Activated CD4-positive, alpha-beta memory T cell treated with anti-CD3 and anti-CD28 coated beads for 36 hours (primary cell): ENCODE measurements around the gene CIC. TPM values are rescaled to one million over a fixed set of nuclear protein-coding genes. Genes with fewer than 3 reads are reported as not detected.
"Not testable (repeated sequence)": the region's sequence is repeated elsewhere in the genome, so short reads cannot be mapped to it uniquely, and the experiment has no call there.

Experiments
- CTCF ChIA-PET: fragments of 350-600 bp; sonication (Branson Sonifier 250); formaldehyde crosslinking; loops from one replicate; lab custom pipeline; 2021; ENCODE audit warnings: antibody characterized with exemption, inconsistent platforms; lab: Charles Lee
- POLR2A ChIA-PET: fragments of 350-600 bp; sonication (Branson Sonifier 250); formaldehyde crosslinking; loops from one replicate; lab custom pipeline; 2021; ENCODE audit warnings: antibody characterized with exemption; lab: Charles Lee
- DNase-seq: peaks from one replicate; pipeline ENCODE4 v3.0.0-alpha.2; 2020
- H3K27ac Mint-ChIP-seq: one replicate; pipeline ENCODE4 v1.8.0; 2021; ENCODE audit warnings: mixed read lengths
- H3K27me3 Mint-ChIP-seq: one replicate; pipeline ENCODE4 v1.8.0; 2021; ENCODE audit warnings: mixed read lengths
- H3K36me3 Mint-ChIP-seq: one replicate; pipeline ENCODE4 v1.8.0; 2021; ENCODE audit warnings: mixed read lengths
- H3K4me1 Mint-ChIP-seq: one replicate; pipeline ENCODE4 v1.8.0; 2021; ENCODE audit warnings: low read depth, mixed read lengths
- H3K4me3 Mint-ChIP-seq: one replicate; pipeline ENCODE4 v1.8.0; 2021; ENCODE audit warnings: mild to moderate bottlenecking, mixed read lengths
- H3K9me3 Mint-ChIP-seq: one replicate; pipeline ENCODE4 v1.8.0; 2021; ENCODE audit warnings: mixed read lengths
- intact Hi-C: fragments of 100-400 bp; cut with micrococcal nuclease; formaldehyde crosslinking; loops from one replicate; pipeline ENCODE4 v1.15.1; 2023
- total RNA-seq, 2 experiments: library from RNA; stranded (reverse); gene quantifications; one replicate each; pipeline ENCODE4 v1.2.3, GENCODE V29; 2021

Gene CIC
- total RNA-seq, 2 experiments from 2014 or later: 56.9 to 64.2 TPM

DNA sequence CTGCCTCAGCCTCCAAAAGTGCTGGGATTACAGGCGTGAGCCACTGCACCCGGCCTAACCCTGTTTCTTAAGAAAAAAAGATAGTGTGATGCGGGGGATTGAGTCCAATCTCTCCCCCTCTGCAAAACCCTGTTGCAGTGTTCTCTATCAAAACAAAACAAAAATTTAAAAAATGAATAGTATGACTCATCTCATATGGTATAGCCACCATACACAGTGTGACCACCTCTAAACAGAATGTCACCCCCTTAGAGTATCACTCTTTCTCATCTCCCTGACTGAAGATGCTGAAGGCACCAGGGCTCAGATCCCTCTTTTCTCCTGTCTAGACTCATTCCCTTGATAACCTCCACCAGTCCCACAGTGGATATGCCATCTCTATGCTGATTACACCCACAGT is 7.3 kb upstream of the CIC start:
- Mint-ChIP-seq H3K27me3 (no peaks in the 10 kb centered on the region), H3K9me3 (no peaks in the 10 kb centered on the region), H3K4me1 (peaks cover under 1% of the 10 kb centered on the region), H3K36me3 (no peaks in the 10 kb centered on the region), H3K27ac (no peak overlapping the region), H3K4me3 (no peak overlapping the region)
- CTCF ChIA-PET: interaction anchor here (1.7 kb wide), 1 partner anchor 18 kb away, joined by 5 read pairs; no protein-coding TSS in a partner anchor
- POLR2A ChIA-PET: no interaction called here
- intact Hi-C loops: no loop called here
- DNase-seq: no peak

DNA sequence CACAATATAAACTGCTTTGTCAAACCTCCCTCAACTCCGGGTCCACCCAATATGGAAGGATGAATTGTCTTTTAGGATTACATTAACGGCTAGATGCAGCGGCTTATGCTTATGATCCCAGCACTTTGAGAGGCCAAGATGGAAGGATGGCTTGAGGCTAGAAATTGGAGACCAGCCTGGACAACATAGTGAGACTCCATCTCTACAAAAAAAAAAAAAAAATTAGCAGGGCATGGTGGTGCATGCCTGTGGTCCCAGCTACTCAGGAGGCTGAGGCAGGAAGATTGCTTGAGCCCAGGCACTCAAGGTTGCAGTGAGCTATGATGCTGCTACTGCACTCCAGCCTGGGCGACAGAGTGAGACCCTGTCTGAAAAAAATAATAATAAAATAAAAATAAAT is 2.9 kb upstream of the CIC start:
- CTCF ChIA-PET: interaction anchor here (0.7 kb wide), 1 partner anchor 134 kb away, joined by 3 read pairs; the partner anchor contains the start of gene POU2F2
- POLR2A ChIA-PET, H3K4me3 Mint-ChIP-seq, H3K27ac Mint-ChIP-seq, H3K9me3 Mint-ChIP-seq, DNase-seq, H3K36me3 Mint-ChIP-seq, H3K27me3 Mint-ChIP-seq: not testable (repeated sequence)
- intact Hi-C loops: loop anchor here (5.0 kb wide), 1 partner anchor 379 kb away; no protein-coding TSS in a partner anchor
- peaks cover 14% of the 10 kb centered on the region for H3K4me1 Mint-ChIP-seq

DNA sequence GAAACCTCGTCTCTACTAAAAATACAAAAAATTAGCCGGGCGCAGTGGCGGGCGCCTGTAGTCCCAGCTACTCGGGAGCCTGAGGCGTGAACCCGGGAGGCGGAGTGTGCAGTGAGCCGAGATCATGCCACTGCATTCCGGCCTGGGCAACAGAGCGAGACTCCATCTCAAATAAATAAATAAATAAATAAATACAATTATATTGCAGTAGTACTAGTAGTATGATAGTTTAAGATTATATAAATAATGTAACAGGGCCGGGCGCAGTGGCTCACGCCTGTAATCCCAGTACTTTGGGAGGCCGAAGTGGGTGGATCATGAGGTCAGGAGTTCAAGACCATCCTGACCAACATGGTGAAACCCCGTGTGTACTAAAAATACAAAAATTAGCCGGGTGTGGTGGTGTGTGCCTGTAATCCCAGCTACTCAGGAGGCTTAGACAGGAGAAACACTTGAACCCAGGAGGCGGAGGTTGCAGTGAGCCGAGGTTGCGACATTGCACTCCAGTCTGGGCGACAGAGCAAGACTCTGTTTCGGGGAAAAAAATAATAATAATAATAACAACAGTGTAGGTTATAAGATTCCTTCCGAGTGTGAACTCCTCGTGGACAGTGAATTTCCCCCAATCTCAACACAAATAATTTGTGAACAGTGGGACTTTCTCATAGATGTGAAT is 2.0 kb upstream of the CIC start:
- not testable (repeated sequence) for H3K27me3 Mint-ChIP-seq

DNA sequence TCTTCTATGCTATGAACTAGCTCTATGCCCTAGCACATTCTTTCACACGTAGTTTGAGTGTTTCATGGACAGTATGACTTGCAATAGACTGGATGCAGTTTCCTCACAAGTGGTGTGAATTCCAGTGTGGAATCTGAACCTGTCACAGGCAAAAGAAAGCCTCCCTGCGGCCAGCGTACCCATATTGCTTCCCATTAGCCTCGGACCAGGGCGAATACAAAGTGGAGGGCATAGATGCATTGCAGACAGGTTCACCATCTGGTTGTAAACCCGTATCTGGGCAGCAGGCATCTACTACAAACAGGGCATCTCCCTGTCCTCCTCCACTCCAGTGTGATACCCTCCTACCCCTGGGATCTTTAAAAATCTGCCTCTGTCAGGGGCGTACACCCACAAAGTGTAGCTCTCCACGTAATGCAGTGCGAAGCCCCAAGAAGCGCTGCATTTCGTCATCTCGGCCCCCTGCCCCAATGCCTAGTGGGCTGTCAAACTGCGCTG is 1.4 kb upstream of the CIC start:
- ChIA-PET POLR2A (interaction anchor here (1.0 to 1.4 kb wide), 2 partner anchors 12 to 24 kb away, joined by 3 to 5 read pairs; no protein-coding TSS in a partner anchor), CTCF (interaction anchor here (1.0 to 1.1 kb wide), 2 partner anchors 12 to 82 kb away, joined by 3 to 5 read pairs; no protein-coding TSS in a partner anchor)
- H3K9me3 Mint-ChIP-seq: no peaks in the 10 kb centered on the region
- intact Hi-C loops: loop anchor here (1.0 to 5.0 kb wide), 6 partner anchors 12 to 380 kb away; partner anchors contain the start of genes DEDD2, ERF and ZNF574
- DNase-seq: no peak
- no peak overlapping the region for H3K27ac Mint-ChIP-seq
- H3K36me3 Mint-ChIP-seq: peaks cover 5% of the 10 kb centered on the region
- no peaks in the 10 kb centered on the region for H3K27me3 Mint-ChIP-seq
- peaks cover 20% of the 10 kb centered on the region for H3K4me1 Mint-ChIP-seq
- no peak overlapping the region for H3K4me3 Mint-ChIP-seq

More for the DNA sequence above, 2.0 kb upstream of the CIC start:
- H3K27ac Mint-ChIP-seq, H3K9me3 Mint-ChIP-seq, H3K36me3 Mint-ChIP-seq, H3K4me3 Mint-ChIP-seq, DNase-seq: not testable (repeated sequence)
- CTCF ChIA-PET: interaction anchor here (0.7 to 1.1 kb wide), 3 partner anchors 12 to 135 kb away, joined by 3 to 5 read pairs (median 3); partner anchors contain the start of gene POU2F2
- intact Hi-C loops: loop anchor here (5.0 kb wide), 1 partner anchor 380 kb away; no protein-coding TSS in a partner anchor
- POLR2A ChIA-PET: interaction anchor here (1.0 to 1.4 kb wide), 2 partner anchors 13 to 24 kb away, joined by 3 to 5 read pairs; no protein-coding TSS in a partner anchor
- H3K4me1 Mint-ChIP-seq: peaks cover 20% of the 10 kb centered on the region

DNA sequence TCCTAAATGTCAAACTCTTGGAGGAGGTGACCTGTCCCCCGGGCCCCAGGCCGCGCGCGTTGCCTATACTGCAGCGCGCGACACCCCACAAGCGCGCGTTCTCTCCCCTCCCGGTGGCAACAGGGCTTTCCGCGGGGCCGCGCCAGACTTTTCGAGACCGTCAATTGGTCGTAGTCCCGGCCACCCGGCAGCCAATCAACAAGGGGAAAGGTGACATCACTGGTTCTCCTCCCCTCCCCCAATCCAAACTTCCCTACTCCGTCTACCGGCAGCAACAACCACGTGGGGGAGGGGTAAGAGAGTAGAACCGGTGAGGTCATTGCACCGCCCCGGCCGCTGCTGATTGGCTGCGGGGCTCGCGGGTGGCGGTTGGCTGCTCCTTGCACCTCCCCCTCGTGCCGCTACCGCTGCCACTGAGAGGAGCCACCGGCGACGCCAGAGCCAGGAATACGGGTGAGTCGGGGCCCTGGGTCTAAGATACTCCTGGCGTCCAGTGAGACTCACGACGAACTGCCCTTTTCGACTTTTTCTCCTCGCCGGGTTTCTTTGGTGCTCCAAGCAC is 829 bp upstream of the CIC start:
- Mint-ChIP-seq H3K4me3 (no peak overlapping the region), H3K4me1 (peaks cover 20% of the 10 kb centered on the region), H3K27ac (no peak overlapping the region), H3K36me3 (peaks cover 6% of the 10 kb centered on the region), H3K27me3 (no peaks in the 10 kb centered on the region), H3K9me3 (no peaks in the 10 kb centered on the region)
- CTCF ChIA-PET: interaction anchor here (1.1 kb wide), 1 partner anchor 83 kb away, joined by 3 read pairs; no protein-coding TSS in a partner anchor
- intact Hi-C loops: loop anchor here (1.0 to 5.0 kb wide), 6 partner anchors 13 to 381 kb away; partner anchors contain the start of genes DEDD2, ERF and ZNF574
- POLR2A ChIA-PET: interaction anchor here (1.0 to 1.4 kb wide), 2 partner anchors 11 to 25 kb away, joined by 3 to 5 read pairs; no protein-coding TSS in a partner anchor
- peak; percentile 99 for DNase-seq

DNA sequence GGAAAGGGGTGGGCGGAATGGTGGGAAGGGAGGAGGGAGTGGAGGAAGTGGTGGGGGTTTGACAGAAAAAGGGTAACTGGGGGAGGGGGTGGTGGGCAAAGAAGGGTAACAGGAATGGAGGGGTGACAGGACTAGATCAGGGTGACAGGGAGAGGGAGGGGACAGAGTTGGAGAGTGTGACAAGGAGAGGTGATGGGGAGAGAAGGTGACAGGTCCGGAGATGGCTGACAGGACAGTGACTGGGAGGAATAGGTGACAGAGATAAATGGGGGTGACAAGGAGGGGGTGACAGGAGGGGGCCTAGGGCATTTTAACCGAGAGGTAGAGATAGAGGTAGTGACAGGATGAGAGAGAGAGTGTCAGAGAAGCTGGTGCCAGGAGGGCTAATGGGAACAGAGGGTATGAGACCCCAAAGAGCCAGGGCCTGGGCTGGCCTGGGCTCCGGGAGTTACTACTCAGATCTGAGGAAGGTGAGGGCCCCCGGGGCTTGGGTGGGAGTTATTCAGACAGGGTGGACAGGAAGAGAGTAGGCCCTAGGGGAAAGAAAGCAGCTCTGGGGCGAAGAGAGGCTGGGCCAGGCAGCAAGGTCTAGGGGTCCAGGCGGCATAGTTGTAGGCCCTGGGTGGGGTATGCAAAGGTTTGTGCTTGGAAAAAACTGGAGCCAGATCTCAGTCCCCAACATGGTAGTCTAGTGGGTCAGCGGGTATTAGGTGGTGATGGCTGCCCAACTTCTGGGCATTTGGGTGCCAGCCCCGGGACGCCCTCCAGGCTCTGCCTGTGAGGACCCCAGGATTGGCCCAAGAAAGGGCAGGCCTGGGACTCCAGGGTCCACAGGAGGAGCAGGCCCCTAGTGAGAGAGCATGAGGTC is 660 bp downstream of the CIC start:
- CTCF ChIA-PET: interaction anchor here (1.4 to 2.6 kb wide), 5 partner anchors 10 to 27 kb away, joined by 4 to 48 read pairs (median 7); partner anchors contain the start of gene GSK3A
- Mint-ChIP-seq H3K36me3 (peaks cover 14% of the 10 kb centered on the region), H3K4me3 (no peak overlapping the region), H3K4me1 (peaks cover 24% of the 10 kb centered on the region), H3K27ac (no peak overlapping the region), H3K27me3 (no peaks in the 10 kb centered on the region), H3K9me3 (no peaks in the 10 kb centered on the region)
- intact Hi-C loops: loop anchor here (5.0 kb wide), 1 partner anchor 382 kb away; no protein-coding TSS in a partner anchor
- DNase-seq: no peak
- POLR2A ChIA-PET: interaction anchor here (1.0 to 2.0 kb wide), 9 partner anchors 8 to 52 kb away, joined by 3 to 15 read pairs (median 6); partner anchors contain the start of genes DEDD2, ERF and GSK3A

DNA sequence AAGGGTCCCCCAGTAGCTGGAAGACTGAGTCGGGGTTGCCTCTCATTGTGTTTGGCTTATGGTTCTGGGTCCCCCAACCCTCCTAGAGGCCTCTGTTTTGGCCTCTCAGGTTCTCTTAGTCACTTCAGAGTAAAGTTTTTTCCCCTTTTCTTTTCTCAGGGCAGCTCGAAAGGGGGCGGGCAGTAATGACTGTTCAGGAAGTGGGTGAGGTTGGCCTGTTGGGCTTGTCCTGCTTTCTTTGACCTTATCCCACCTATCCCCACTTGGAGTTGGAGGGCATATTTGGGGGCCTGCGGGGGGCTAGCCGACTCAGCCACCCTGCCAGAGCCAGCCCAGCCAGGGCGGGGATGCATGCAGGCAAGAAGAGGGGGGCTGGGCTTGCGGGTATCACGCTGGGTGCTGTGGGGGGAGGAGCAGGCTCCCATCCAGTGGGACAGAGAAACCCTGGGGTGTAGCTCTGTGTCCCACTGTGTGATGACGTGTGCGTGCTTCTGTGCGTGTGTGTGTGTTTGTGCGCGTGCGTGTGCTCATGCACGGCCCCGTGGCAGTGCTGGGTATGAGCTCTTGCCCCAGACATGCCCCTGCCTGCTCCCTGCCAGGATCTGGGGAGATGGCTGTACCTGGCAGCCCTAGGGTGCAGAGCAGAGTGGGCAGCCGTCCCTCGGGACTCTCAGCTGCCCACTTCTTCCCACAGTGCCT is 1.4 kb downstream of the CIC start:
- DNase-seq: peak; percentile 80
- Mint-ChIP-seq H3K9me3 (no peaks in the 10 kb centered on the region), H3K27ac (no peak overlapping the region), H3K4me3 (no peak overlapping the region), H3K36me3 (peaks cover 19% of the 10 kb centered on the region), H3K27me3 (no peaks in the 10 kb centered on the region), H3K4me1 (peaks cover 31% of the 10 kb centered on the region)
- POLR2A ChIA-PET: interaction anchor here (0.6 to 2.0 kb wide), 11 partner anchors 9 to 95 kb away, joined by 3 to 15 read pairs (median 5); partner anchors contain the start of genes DEDD2, ERF and GSK3A
- intact Hi-C loops: no loop called here
- CTCF ChIA-PET: interaction anchor here (0.9 to 2.6 kb wide), 7 partner anchors 9 to 168 kb away, joined by 3 to 48 read pairs (median 7); partner anchors contain the start of gene GSK3A

DNA sequence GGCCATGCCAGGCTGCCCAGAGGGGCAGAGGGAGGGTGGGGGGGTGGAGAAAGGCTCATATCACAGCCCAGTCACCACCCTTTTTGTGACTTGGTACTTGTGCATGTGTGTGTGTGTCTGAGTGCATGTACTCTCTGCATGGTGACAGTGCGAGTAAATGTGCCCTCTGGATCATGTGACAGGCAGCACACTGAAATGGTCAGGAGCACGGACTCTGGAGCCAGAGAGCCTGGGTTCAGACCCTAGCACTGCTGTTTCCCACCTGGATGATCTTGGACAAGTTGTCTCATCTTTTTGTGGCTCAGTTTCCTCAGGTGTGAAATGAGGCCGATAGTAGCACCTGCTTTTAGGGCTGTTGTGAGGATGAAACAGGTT is 2.0 kb downstream of the CIC start:
- no peak for DNase-seq
- CTCF ChIA-PET: interaction anchor here (0.9 to 2.6 kb wide), 7 partner anchors 9 to 168 kb away, joined by 3 to 48 read pairs (median 7); partner anchors contain the start of gene GSK3A
- H3K4me3 Mint-ChIP-seq: no peak overlapping the region

DNA sequence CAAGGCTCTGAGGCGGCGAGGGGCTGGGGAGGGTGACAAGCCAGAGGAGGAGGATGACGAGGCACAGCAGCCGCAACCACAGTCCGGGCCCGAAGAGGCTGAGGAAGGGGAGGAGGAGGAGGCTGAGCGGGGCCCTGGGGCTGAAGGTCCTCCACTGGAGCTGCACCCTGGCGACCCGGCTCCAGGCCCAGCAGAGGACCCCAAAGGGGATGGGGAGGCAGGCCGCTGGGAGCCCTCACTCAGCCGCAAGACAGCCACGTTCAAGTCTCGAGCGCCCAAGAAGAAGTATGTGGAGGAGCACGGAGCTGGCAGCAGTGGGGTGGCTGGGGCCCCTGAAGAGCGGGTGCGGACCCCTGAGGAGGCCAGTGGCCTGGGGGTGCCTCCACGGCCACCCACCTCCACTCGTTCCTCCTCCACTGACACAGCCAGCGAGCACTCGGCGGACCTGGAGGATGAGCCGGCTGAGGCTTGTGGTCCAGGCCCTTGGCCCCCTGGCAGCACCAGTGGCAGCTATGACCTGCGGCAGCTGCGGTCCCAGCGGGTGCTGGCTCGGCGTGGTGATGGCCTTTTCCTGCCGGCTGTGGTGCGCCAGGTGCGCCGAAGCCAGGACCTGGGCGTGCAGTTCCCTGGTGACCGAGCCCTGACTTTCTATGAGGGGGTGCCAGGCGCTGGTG is 2.9 kb downstream of the CIC start:
- H3K36me3 Mint-ChIP-seq: peaks cover 23% of the 10 kb centered on the region
- CTCF ChIA-PET: interaction anchor here (2.6 kb wide), 1 partner anchor 8 kb away, joined by 48 read pairs; no protein-coding TSS in a partner anchor
- DNase-seq: no peak
- H3K4me3 Mint-ChIP-seq: no peak overlapping the region
- POLR2A ChIA-PET: interaction anchor here (0.6 kb wide), 1 partner anchor 105 kb away, joined by 3 read pairs; no protein-coding TSS in a partner anchor
- peaks cover 44% of the 10 kb centered on the region for H3K4me1 Mint-ChIP-seq
- intact Hi-C loops: no loop called here
- H3K27ac Mint-ChIP-seq: no peak overlapping the region
- H3K27me3 Mint-ChIP-seq: no peaks in the 10 kb centered on the region
- H3K9me3 Mint-ChIP-seq: no peaks in the 10 kb centered on the region

More for the DNA sequence above, 2.0 kb downstream of the CIC start:
- Mint-ChIP-seq H3K4me1 (peaks cover 35% of the 10 kb centered on the region), H3K9me3 (no peaks in the 10 kb centered on the region), H3K36me3 (peaks cover 19% of the 10 kb centered on the region), H3K27me3 (no peaks in the 10 kb centered on the region), H3K27ac (no peak overlapping the region)
- intact Hi-C loops: no loop called here
- POLR2A ChIA-PET: interaction anchor here (0.6 to 2.0 kb wide), 10 partner anchors 8 to 104 kb away, joined by 3 to 15 read pairs (median 6); partner anchors contain the start of genes DEDD2 and GSK3A

DNA sequence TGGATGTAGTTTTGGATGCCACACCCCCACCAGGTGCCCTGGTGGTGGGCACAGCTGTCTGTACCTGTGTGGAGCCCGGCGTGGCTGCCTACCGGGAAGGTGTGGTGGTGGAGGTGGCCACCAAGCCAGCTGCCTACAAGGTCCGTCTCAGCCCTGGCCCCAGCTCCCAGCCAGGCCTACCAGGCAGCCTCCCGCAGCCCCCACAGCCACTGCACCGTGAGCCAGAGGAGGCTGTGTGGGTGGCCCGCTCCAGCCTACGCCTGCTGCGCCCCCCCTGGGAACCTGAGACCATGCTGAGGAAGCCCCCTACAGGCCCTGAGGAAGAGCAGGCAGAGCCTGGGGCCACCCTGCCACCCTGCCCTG is 3.5 kb downstream of the CIC start:
- H3K9me3 Mint-ChIP-seq: no peaks in the 10 kb centered on the region
- peaks cover 23% of the 10 kb centered on the region for H3K36me3 Mint-ChIP-seq
- CTCF ChIA-PET: no interaction called here
- no peak for DNase-seq
- intact Hi-C loops: no loop called here
- no peak overlapping the region for H3K27ac Mint-ChIP-seq
- H3K4me3 Mint-ChIP-seq: no peak overlapping the region
- no peaks in the 10 kb centered on the region for H3K27me3 Mint-ChIP-seq
- H3K4me1 Mint-ChIP-seq: peaks cover 46% of the 10 kb centered on the region
- POLR2A ChIA-PET: no interaction called here
